Uterus (tissue), 2 donors: ENCODE data around the gene EXOC4.

Source experiments
- CTCF ChIP-seq, 4 experiments: fragments of 200-600 bp in 2 of 4; fragments of 450-650 bp in 2 of 4; sonication (generic) in 2 of 4; IDR thresholded peaks; one replicate each; pipeline ENCODE4 v1.5.1; 2016 to 2019; ENCODE audit warnings: antibody characterized with exemption in 4 of 4, mild to moderate bottlenecking in 2 of 4, moderate library complexity in 1 of 4
- POLR2A ChIP-seq, 2 donors: fragments of 450-650 bp; IDR thresholded peaks; one replicate each; pipeline ENCODE4 v1.6.1; 2016; ENCODE audit warnings: antibody characterized with exemption in 2 of 2, mild to moderate bottlenecking in 1 of 2, moderate library complexity in 1 of 2

GRCh38 chr7:133978502-133979295 is 725.8 kb downstream of the EXOC4 start:
- TF ChIP-seq POLR2A (IDR thresholded peaks at IDR 0.05) (no peak), CTCF (IDR thresholded peaks at IDR 0.05) (no peak)
